Liver (tissue), 3 donors: Measurements from ENCODE around the gene CELSR1.

Source experiments
- JUND ChIP-seq, 2 donors: IDR thresholded peaks; 2 replicates each; pipeline ENCODE4 v1.6.1; 2016; ENCODE audit warnings: antibody characterized with exemption in 2 of 2
- RAD21 ChIP-seq, 2 donors: IDR thresholded peaks; 2 replicates each; pipeline ENCODE4 v1.6.1; 2016; ENCODE audit warnings: antibody characterized with exemption in 2 of 2, mild to moderate bottlenecking in 2 of 2
- SP1 ChIP-seq: IDR thresholded peaks from 2 replicates; pipeline ENCODE4 v1.6.1; 2018; ENCODE audit warnings: antibody characterized with exemption, mild to moderate bottlenecking
- TAF1 ChIP-seq: conservative IDR thresholded peaks from 2 replicates; pipeline ENCODE4 v1.6.1; 2016; ENCODE audit warnings: antibody characterized with exemption, mild to moderate bottlenecking
- YY1 ChIP-seq: IDR thresholded peaks from 2 replicates; pipeline ENCODE4 v1.6.1; 2016; ENCODE audit warnings: antibody characterized with exemption, mild to moderate bottlenecking
- TF ChIP-seq, protein P1 (sequence below): fragments of 150-350 bp; IDR thresholded peaks from 2 replicates; pipeline ENCODE4 v1.5.1; 2017; ENCODE audit warnings: improper control_type of control experiment, low read depth, low read length; ENCODE audit not compliant: missing input control
- donor health status: healthy.
- donor health status: healthy.

DNA sequence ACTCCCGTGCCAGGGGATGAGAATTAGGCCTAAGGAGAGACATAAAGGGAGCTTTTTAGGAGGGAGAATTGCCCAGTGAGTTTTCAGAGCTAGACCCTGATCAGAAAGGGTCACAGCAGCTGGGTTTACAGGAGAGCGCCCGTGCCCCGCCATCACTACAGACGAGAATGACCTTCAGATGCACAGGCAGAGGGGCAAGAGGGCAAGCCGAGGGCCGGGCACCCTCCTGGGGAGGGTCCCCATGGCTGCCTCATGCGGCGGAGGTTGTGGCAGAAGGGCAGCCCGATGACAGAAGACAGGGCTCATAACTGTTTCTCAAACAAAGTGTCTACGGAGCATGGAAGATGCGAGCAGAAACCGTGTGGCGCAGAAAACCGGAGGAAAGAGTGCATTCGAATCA lies 129.7 kb downstream of the CELSR1 start:
- no peak for TF ChIP-seq RAD21 (IDR thresholded peaks at IDR 0.05)
- no peak for TF ChIP-seq SP1
- no peak for TF ChIP-seq JUND (IDR thresholded peaks at IDR 0.05)
- TF ChIP-seq YY1, result no peak
- TF ChIP-seq, protein P1, sequence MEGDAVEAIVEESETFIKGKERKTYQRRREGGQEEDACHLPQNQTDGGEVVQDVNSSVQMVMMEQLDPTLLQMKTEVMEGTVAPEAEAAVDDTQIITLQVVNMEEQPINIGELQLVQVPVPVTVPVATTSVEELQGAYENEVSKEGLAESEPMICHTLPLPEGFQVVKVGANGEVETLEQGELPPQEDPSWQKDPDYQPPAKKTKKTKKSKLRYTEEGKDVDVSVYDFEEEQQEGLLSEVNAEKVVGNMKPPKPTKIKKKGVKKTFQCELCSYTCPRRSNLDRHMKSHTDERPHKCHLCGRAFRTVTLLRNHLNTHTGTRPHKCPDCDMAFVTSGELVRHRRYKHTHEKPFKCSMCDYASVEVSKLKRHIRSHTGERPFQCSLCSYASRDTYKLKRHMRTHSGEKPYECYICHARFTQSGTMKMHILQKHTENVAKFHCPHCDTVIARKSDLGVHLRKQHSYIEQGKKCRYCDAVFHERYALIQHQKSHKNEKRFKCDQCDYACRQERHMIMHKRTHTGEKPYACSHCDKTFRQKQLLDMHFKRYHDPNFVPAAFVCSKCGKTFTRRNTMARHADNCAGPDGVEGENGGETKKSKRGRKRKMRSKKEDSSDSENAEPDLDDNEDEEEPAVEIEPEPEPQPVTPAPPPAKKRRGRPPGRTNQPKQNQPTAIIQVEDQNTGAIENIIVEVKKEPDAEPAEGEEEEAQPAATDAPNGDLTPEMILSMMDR, result no peak
- no peak for TF ChIP-seq TAF1
